GM12878 (cell line): ENCODE data around the gene POLR2L.

Source experiments
- CREB1 ChIP-seq: IDR thresholded peaks from 2 replicates; pipeline ENCODE4 v1.6.1; 2012; ENCODE audit warnings: low read depth, mild to moderate bottlenecking, inconsistent platforms
- KDM1A ChIP-seq: fragments of 200-600 bp; sonication (generic); IDR thresholded peaks from 2 replicates; pipeline ENCODE4 v1.6.1; 2016; ENCODE audit warnings: borderline replicate concordance
- MXI1 ChIP-seq: fragments of 150-350 bp; IDR thresholded peaks from 2 replicates; pipeline ENCODE4 v1.6.1; 2011; ENCODE audit warnings: low read depth, mild to moderate bottlenecking, inconsistent platforms, low read length, improper control_type of control experiment
- NKRF ChIP-seq: fragments of 450-650 bp; conservative IDR thresholded peaks from 2 replicates; pipeline ENCODE4 v1.6.1; 2017; ENCODE audit warnings: mild to moderate bottlenecking, moderate library complexity
- STAT3 ChIP-seq: IDR thresholded peaks from 2 replicates; pipeline ENCODE4 v1.6.1; 2011; ENCODE audit warnings: low read depth, low read length, improper control_type of control experiment
- TAF1 ChIP-seq: IDR thresholded peaks from 2 replicates; pipeline ENCODE4 v1.6.1; 2011; ENCODE audit warnings: mild to moderate bottlenecking, low read depth, low read length, borderline replicate concordance

- no peak for TF ChIP-seq STAT3
- TF ChIP-seq NKRF = no peak
- TF ChIP-seq CREB1 = no peak
- no peak for TF ChIP-seq TAF1
- TF ChIP-seq MXI1 = no peak
- no peak for TF ChIP-seq KDM1A
Measured at GRCh38 chr11:858053-858761, 15.9 kb upstream of the POLR2L start.
